Measurements from ENCODE around the gene GIT1.

DNA sequence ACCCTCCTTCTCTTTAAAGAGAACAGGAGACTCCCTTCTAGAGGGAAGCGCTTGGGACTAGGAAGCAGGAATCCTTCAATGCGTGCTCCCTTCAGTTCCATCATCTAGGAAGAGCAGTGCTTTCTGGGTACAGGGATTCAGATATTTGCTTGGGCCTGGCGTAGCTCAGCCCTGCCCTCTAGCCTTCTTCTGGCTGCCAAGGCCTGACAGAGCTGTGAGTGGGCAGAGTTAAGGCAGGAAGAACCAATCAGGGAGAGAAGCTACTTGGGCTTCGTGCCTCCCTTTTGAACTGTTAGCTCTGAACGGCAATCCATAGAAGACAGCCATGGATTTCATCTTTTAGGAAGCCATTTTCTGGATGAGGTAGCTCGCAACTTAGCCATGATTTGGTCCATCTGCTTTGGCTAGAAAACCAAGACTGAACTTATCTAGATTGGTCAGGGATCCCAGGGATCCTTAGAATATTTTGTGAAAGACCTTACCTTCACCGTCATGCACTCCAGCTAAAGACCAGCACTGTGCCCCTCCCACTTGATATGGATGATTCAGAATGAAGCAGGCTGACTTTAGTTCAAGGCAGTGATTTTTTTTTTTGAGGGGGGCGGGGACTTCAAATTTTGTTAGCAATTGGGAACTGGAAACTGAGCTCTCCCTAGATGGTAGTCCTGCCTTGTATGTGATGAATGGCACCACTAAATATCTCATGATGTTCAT is 35.7 kb upstream of the GIT1 start:
- TF ChIP-seq TARDBP (IDR thresholded peaks at IDR 0.05) (no peak), FOXM1 (IDR thresholded peaks at IDR 0.05; ENCODE audit: borderline replicate concordance) (no peak), SP1 (IDR thresholded peaks at IDR 0.05) (no peak), FOXK2 (IDR thresholded peaks at IDR 0.05) (no peak), ELF4 (IDR thresholded peaks at IDR 0.05) (no peak), NFRKB (IDR thresholded peaks at IDR 0.05) (no peak), ZNF384 (IDR thresholded peaks at IDR 0.05) (no peak)

Measured in HEK293T (cell line).